Upper lobe of left lung (tissue), 4 donors: ENCODE results near the gene GOLGA6L9.
"Not testable (repeated sequence)": the region's sequence is repeated elsewhere in the genome, so short reads cannot be mapped to it uniquely, and the experiment has no call there.

Experiments used
- EP300 ChIP-seq, 4 donors: sonication (generic); formaldehyde crosslinking; IDR thresholded peaks; one replicate each; pipeline ENCODE4 v1.5.1; 2017; ENCODE audit warnings: antibody characterized with exemption in 4 of 4, control low read depth in 2 of 4
- POLR2A ChIP-seq, 4 donors: fragments of 450-650 bp; IDR thresholded peaks; one replicate each; pipeline ENCODE4 v1.5.1; 2016 to 2017; ENCODE audit warnings: antibody characterized with exemption in 4 of 4, mild to moderate bottlenecking in 2 of 4
- TF ChIP-seq, protein P1 (sequence below), 6 experiments: fragments of 450-650 bp in 4 of 6; fragments of 200-600 bp in 2 of 6; sonication (generic) in 2 of 6; IDR thresholded peaks; one replicate each; pipeline ENCODE4 v1.5.1; 2016 to 2019; ENCODE audit warnings: antibody characterized with exemption in 6 of 6

DNA sequence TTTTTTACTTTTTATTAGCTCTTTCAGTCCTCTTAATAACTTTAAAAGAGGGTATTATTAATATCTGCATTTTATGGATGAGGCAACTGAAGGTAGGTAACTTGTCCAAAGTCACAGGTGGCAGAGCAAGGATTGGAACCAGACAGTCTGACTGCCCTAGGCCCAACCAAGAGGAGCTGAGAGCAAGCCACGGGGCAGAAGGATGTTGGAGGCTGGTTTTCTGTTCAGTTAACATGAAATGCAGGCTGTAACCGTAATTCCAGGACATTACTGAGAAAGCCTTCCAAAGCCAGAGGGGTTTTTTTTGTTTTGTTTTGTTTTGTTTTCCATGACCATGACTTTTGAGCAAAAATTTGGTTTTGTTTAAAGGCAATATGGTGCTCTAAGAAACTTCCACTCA lies 9.1 kb upstream of the GOLGA6L9 start:
- TF ChIP-seq, protein P1, sequence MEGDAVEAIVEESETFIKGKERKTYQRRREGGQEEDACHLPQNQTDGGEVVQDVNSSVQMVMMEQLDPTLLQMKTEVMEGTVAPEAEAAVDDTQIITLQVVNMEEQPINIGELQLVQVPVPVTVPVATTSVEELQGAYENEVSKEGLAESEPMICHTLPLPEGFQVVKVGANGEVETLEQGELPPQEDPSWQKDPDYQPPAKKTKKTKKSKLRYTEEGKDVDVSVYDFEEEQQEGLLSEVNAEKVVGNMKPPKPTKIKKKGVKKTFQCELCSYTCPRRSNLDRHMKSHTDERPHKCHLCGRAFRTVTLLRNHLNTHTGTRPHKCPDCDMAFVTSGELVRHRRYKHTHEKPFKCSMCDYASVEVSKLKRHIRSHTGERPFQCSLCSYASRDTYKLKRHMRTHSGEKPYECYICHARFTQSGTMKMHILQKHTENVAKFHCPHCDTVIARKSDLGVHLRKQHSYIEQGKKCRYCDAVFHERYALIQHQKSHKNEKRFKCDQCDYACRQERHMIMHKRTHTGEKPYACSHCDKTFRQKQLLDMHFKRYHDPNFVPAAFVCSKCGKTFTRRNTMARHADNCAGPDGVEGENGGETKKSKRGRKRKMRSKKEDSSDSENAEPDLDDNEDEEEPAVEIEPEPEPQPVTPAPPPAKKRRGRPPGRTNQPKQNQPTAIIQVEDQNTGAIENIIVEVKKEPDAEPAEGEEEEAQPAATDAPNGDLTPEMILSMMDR (IDR thresholded peaks at IDR 0.05), result not testable (repeated sequence)
- not testable (repeated sequence) for TF ChIP-seq EP300, POLR2A (IDR thresholded peaks at IDR 0.05)
